HCT116 (cell line): ENCODE measurements around the gene TIGAR. TPM values are rescaled to one million over a fixed set of nuclear protein-coding genes. Genes with fewer than 3 reads are reported as not detected.

Experiments used
- ATAC-seq: fragments of 200-7000 bp; cut with Tn5 transposase; 2 replicates; pipeline ENCODE4 v1.9.1; 2020; ENCODE audit warnings: mild to moderate bottlenecking, moderate library complexity
- BruUV-seq: library from RNA; stranded (reverse); fragments of 400-500 nt; replicated peaks from 2 replicates; lab custom pipeline; 2021; lab: Mats Ljungman, UMichigan
- CTCF ChIA-PET: fragments of 300-600 bp; sonication (Branson Sonifier 250); formaldehyde crosslinking; loops from one replicate; lab custom pipeline; 2021; ENCODE audit warnings: antibody characterized with exemption; lab: Charles Lee
- POLR2A ChIA-PET: fragments of 300-600, 350-600 bp; sonication (Branson Sonifier 250); formaldehyde crosslinking; loops from one replicate; lab custom pipeline; 2021; ENCODE audit warnings: antibody characterized with exemption; lab: Charles Lee
- RAD21 ChIA-PET, 2 experiments: fragments of 300-600 bp; sonication (Branson Sonifier 250); formaldehyde crosslinking; loops; one replicate each; lab custom pipeline; 2023; ENCODE audit warnings: low total read pairs in 2 of 2; ENCODE audit not compliant: uncharacterized antibody in 2 of 2, unreplicated experiment in 2 of 2, low non-redundant PET in 1 of 2; lab: Charles Lee
- DNase-seq: peaks from one replicate; pipeline ENCODE4 v3.0.0-alpha.2; 2010; ENCODE audit warnings: low read depth, low spot score
- H2AFZ ChIP-seq: fragments of 200-600 bp; shearing (Covaris generic), sonication (generic); 2 replicates; pipeline ENCODE4 v1.6.1; 2017; ENCODE audit warnings: low read depth, mixed run types, mixed read lengths, antibody characterized with exemption, low read length; ENCODE audit not compliant: poor library complexity, severe bottlenecking
- H3K27ac ChIP-seq: 2 replicates; pipeline ENCODE4 v1.5.1; 2012; ENCODE audit warnings: low read depth, low read length
- H3K27me3 ChIP-seq: fragments of 200-600 bp; sonication (generic); 2 replicates; pipeline ENCODE4 v1.6.1; 2016; ENCODE audit warnings: mixed run types, low read length, mixed read lengths; ENCODE audit not compliant: insufficient read depth
- H3K36me3 ChIP-seq, 2 experiments: fragments of 200-500 bp in 1 of 2; fragments of 200-600 bp in 1 of 2; sonication (Bioruptor generic) in 1 of 2; sonication (generic) in 1 of 2; 2 replicates each; pipeline versions ENCODE4 v1.5.1 to v1.6.1; 2014 to 2016; ENCODE audit warnings: low read length in 2 of 2, inconsistent platforms in 1 of 2, mixed read lengths in 1 of 2, mixed run types in 1 of 2; ENCODE audit not compliant: insufficient read depth in 2 of 2, control insufficient read depth in 1 of 2
- H3K4me1 ChIP-seq, 2 experiments: fragments of 200-600 bp in 1 of 2; sonication (generic) in 1 of 2; 2 replicates each; pipeline versions ENCODE4 v1.5.1 to v1.6.1; 2012 to 2017; ENCODE audit warnings: low read length in 2 of 2, inconsistent platforms in 1 of 2, mild to moderate bottlenecking in 1 of 2, mixed read lengths in 1 of 2, mixed run types in 1 of 2, moderate library complexity in 1 of 2; ENCODE audit not compliant: insufficient read depth in 2 of 2, control insufficient read depth in 1 of 2
- H3K4me2 ChIP-seq: fragments of 200-600 bp; sonication (generic); 2 replicates; pipeline ENCODE4 v1.6.1; 2017; ENCODE audit warnings: mixed run types, low read length, mixed read lengths
- H3K4me3 ChIP-seq, 2 experiments: fragments of 200-600 bp in 1 of 2; sonication (generic) in 1 of 2; replicated peaks in 1 of 2; 2 replicates each; pipeline ENCODE4 v1.5.1; 2011 to 2016; ENCODE audit warnings: low read length in 2 of 2, control low read depth in 1 of 2, low read depth in 1 of 2, mild to moderate bottlenecking in 1 of 2, mixed read lengths in 1 of 2, mixed run types in 1 of 2
- H3K79me2 ChIP-seq: fragments of 200-600 bp; sonication (generic); 2 replicates; pipeline ENCODE4 v1.6.1; 2017; ENCODE audit warnings: mild to moderate bottlenecking, mixed run types, low read length, moderate library complexity, mixed read lengths; ENCODE audit not compliant: insufficient read depth
- H3K9ac ChIP-seq: fragments of 200-600 bp; sonication (generic); 2 replicates; pipeline ENCODE4 v1.6.1; 2016; ENCODE audit warnings: low read length, mixed read lengths
- H3K9me2 ChIP-seq: fragments of 200-600 bp; sonication (generic), shearing (Covaris generic); 2 replicates; pipeline ENCODE4 v1.6.1; 2017; ENCODE audit warnings: mixed run types, mild to moderate bottlenecking, moderate library complexity; ENCODE audit not compliant: insufficient read depth
- H3K9me3 ChIP-seq, 2 experiments: fragments of 200-500 bp in 1 of 2; fragments of 200-600 bp in 1 of 2; sonication (Bioruptor generic) in 1 of 2; sonication (generic) in 1 of 2; 2 replicates each; pipeline ENCODE4 v1.6.1; 2014 to 2017; ENCODE audit warnings: low read length in 2 of 2, mixed read lengths in 2 of 2, inconsistent platforms in 1 of 2, low read depth in 1 of 2, mild to moderate bottlenecking in 1 of 2, mixed run types in 1 of 2, moderate library complexity in 1 of 2; ENCODE audit not compliant: control insufficient read depth in 1 of 2, insufficient read depth in 1 of 2
- H4K20me1 ChIP-seq: fragments of 200-600 bp; sonication (generic), shearing (Covaris generic); 2 replicates; pipeline ENCODE4 v1.6.1; 2017; ENCODE audit warnings: mixed run types, mild to moderate bottlenecking, moderate library complexity; ENCODE audit not compliant: insufficient read depth
- ATF3 ChIP-seq: IDR thresholded peaks from 2 replicates; pipeline ENCODE4 v1.6.1; 2012
- CTCF ChIP-seq, 3 experiments: fragments of 200-600 bp in 1 of 3; sonication (generic) in 1 of 3; IDR thresholded peaks in 2 of 3; conservative IDR thresholded peaks in 1 of 3; 2 replicates each; pipeline ENCODE4 v1.5.1; 2012 to 2017; ENCODE audit warnings: low read depth in 2 of 3, low read length in 2 of 3, antibody characterized with exemption in 1 of 3, borderline replicate concordance in 1 of 3, control low read depth in 1 of 3, mild to moderate bottlenecking in 1 of 3, mixed read lengths in 1 of 3, mixed run types in 1 of 3, moderate library complexity in 1 of 3; ENCODE audit not compliant: insufficient read depth in 1 of 3
- EGR1 ChIP-seq: IDR thresholded peaks from 2 replicates; pipeline ENCODE4 v1.6.1; 2012; ENCODE audit warnings: low read depth
- EZH2phosphoT487 ChIP-seq: fragments of 200-600 bp; IDR thresholded peaks from 2 replicates; pipeline ENCODE4 v1.6.1; 2018; ENCODE audit warnings: antibody characterized with exemption, borderline replicate concordance
- FOSL1 ChIP-seq: IDR thresholded peaks from 2 replicates; pipeline ENCODE4 v1.6.1; 2012; ENCODE audit warnings: low read depth
- JUND ChIP-seq: IDR thresholded peaks from 2 replicates; pipeline ENCODE4 v1.6.1; 2012
- SIN3A ChIP-seq: IDR thresholded peaks from 2 replicates; pipeline ENCODE4 v1.6.1; 2012; ENCODE audit warnings: low read depth
- SRF ChIP-seq: IDR thresholded peaks from 2 replicates; pipeline ENCODE4 v1.6.1; 2012; ENCODE audit warnings: low read depth
- TCF7L2 ChIP-seq: IDR thresholded peaks from 2 replicates; pipeline ENCODE4 v1.7.0; 2011; ENCODE audit warnings: borderline replicate concordance, inconsistent platforms; ENCODE audit not compliant: insufficient read depth, insufficient read length; ENCODE audit errors: extremely low read depth
- YY1 ChIP-seq: IDR thresholded peaks from 2 replicates; pipeline ENCODE4 v1.6.1; 2011; ENCODE audit warnings: low read length, low read depth, moderate library complexity, mild to moderate bottlenecking; ENCODE audit not compliant: insufficient replicate concordance; ENCODE audit errors: extremely low read depth
- ZFX ChIP-seq: fragments of 450-650 bp; IDR thresholded peaks from 2 replicates; pipeline ENCODE4 v1.6.1; 2017
- ZNF274 ChIP-seq: fragments of 200-500 bp; sonication (Bioruptor generic); IDR thresholded peaks from 2 replicates; pipeline ENCODE4 v1.6.1; 2014; ENCODE audit warnings: mild to moderate bottlenecking, low read depth, low read length, inconsistent platforms
- intact Hi-C: fragments of 100-400 bp; cut with micrococcal nuclease; formaldehyde crosslinking; loops from 2 replicates; pipeline ENCODE4 v1.10.0; 2022
- total RNA-seq: library from RNA; stranded (reverse); gene quantifications from one replicate; pipeline ENCODE4 v1.2.1, GENCODE V29; 2021; ENCODE audit not compliant: unreplicated experiment

TIGAR gene
- total RNA-seq, 1 experiment from 2014 or later = 13.7 TPM

DNA sequence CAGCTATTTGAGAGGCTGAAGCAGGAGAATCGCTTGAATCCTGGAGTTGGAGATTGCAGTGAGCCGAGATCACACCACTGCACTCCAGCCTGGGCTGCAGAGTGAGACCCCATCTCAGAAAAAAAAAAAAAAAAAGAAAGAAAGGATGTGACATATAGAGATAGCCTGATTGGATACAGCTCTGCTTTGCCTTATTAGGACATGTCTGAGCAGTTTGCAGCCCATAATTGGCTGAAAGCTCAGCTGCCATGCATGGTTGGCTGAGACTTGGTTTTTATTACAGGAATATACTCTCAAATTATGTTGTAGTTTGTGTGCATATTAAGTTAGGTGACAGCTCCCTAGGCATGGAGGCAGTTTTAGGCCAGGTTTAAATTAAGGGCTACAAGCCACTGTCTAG lies 6.3 kb downstream of the TIGAR start:
- intact Hi-C loops = no loop called here
- Histone ChIP-seq H3K4me3 (no peak overlapping the region), H3K79me2 (peaks cover 57% of the 10 kb centered on the region), H3K9me3 (no peaks in the 10 kb centered on the region), H3K9me2 (no peaks in the 10 kb centered on the region), H3K27ac (no peak overlapping the region)
- RAD21 ChIA-PET = no interaction called here
- TF ChIP-seq EGR1 (no peak), JUND (no peak), ZFX (no peak)
- TF ChIP-seq, all 23 proteins: peak for 0
- H3K27me3 ChIP-seq = no peaks in the 10 kb centered on the region
- no peak overlapping the region for H3K9ac ChIP-seq
- H4K20me1 ChIP-seq = no peaks in the 10 kb centered on the region; the same call in 1 of the 2 replicates
- ChIA-PET CTCF (no interaction called here), POLR2A (no interaction called here)
- no peak overlapping the region for H2AFZ ChIP-seq
- ATAC-seq (no peak), DNase-seq (no peak)
- no peaks in the 10 kb centered on the region for H3K36me3 ChIP-seq
- no TSS peak for BruUV-seq
- peaks cover 0 to 2% of the 10 kb centered on the region in 2 experiments; a peak in 2 of 4 replicates for H3K4me1 ChIP-seq
- H3K4me2 ChIP-seq = no peak overlapping the region

GRCh38 chr12:4330203-4330602 lies 9.2 kb downstream of the TIGAR start:
- Histone ChIP-seq H3K9me3 (no peaks in the 10 kb centered on the region), H3K4me2 (no peak overlapping the region), H3K4me1 (no peaks in the 10 kb centered on the region), H3K79me2 (peaks cover 38% of the 10 kb centered on the region), H3K27ac (no peak overlapping the region), H4K20me1 (no peaks in the 10 kb centered on the region; the same call in 1 of the 2 replicates), H3K36me3 (no peaks in the 10 kb centered on the region), H2AFZ (no peak overlapping the region), H3K27me3 (no peaks in the 10 kb centered on the region)
- intact Hi-C loops = no loop called here
- ATAC-seq (no peak), DNase-seq (no peak)
- ChIA-PET RAD21 (no interaction called here), CTCF (no interaction called here), POLR2A (no interaction called here)
- no TSS peak for BruUV-seq
- no peak for TF ChIP-seq ZNF274
- no peak for TF ChIP-seq FOSL1
- TF ChIP-seq TCF7L2 = no peak
- no peak for TF ChIP-seq CTCF (IDR thresholded peaks at IDR 0.05 in 2 of 3, conservative IDR thresholded peaks at IDR 0.05 in 1 of 3; ENCODE audit: borderline replicate concordance in 1 of 3, insufficient read depth in 1 of 3, low read depth in 2 of 3, low read length in 2 of 3)
- TF ChIP-seq ATF3 = no peak
- TF ChIP-seq EZH2phosphoT487 = no peak
- no peak for TF ChIP-seq SIN3A
- TF ChIP-seq SRF = no peak
- TF ChIP-seq YY1 = no peak
- no peak for TF ChIP-seq JUND
- TF ChIP-seq, all 23 proteins: peak for 0
- Histone ChIP-seq H3K9ac (no peak overlapping the region), H3K9me2 (no peaks in the 10 kb centered on the region), H3K4me3 (no peak overlapping the region)
